Calu3 (cell line): ENCODE results near the gene SH3RF3. TPM values are rescaled to one million over a fixed set of nuclear protein-coding genes. Genes with fewer than 3 reads are reported as not detected.
A peak's percentile ranks its signal among the peaks of the same experiment; 100 is the strongest.

Source experiments
- BruUV-seq: library from RNA; stranded (reverse); fragments of 400-500 nt; replicated peaks from 2 replicates; lab custom pipeline; 2021; lab: Mats Ljungman, UMichigan
- CTCF ChIA-PET: fragments of 300-600 bp; sonication (Branson Sonifier 250); formaldehyde crosslinking; loops from one replicate; lab custom pipeline; 2022; ENCODE audit warnings: antibody characterized with exemption; lab: Charles Lee
- DNase-seq: peaks from one replicate; pipeline ENCODE4 v3.0.0; 2022
- H3K27ac Mint-ChIP-seq: one replicate; pipeline ENCODE4 v1.8.0; 2022; ENCODE audit warnings: mixed read lengths; ENCODE audit not compliant: unreplicated experiment
- H3K27me3 Mint-ChIP-seq: one replicate; pipeline ENCODE4 v1.8.0; 2022; ENCODE audit warnings: mixed read lengths; ENCODE audit not compliant: unreplicated experiment
- H3K36me3 Mint-ChIP-seq: one replicate; pipeline ENCODE4 v1.8.0; 2022; ENCODE audit warnings: mild to moderate bottlenecking, moderate library complexity, mixed read lengths; ENCODE audit not compliant: insufficient read depth, unreplicated experiment
- H3K4me1 Mint-ChIP-seq: one replicate; pipeline ENCODE4 v1.8.0; 2022; ENCODE audit warnings: mild to moderate bottlenecking, low read depth, mixed read lengths; ENCODE audit not compliant: unreplicated experiment
- H3K4me3 Mint-ChIP-seq: one replicate; pipeline ENCODE4 v1.8.0; 2022; ENCODE audit warnings: mild to moderate bottlenecking, low read depth, moderate library complexity, mixed read lengths; ENCODE audit not compliant: unreplicated experiment
- H3K9me3 Mint-ChIP-seq: one replicate; pipeline ENCODE4 v1.8.0; 2022; ENCODE audit warnings: low read depth, mixed read lengths; ENCODE audit not compliant: unreplicated experiment
- intact Hi-C: fragments of 100-400 bp; cut with micrococcal nuclease; formaldehyde crosslinking; loops from one replicate; pipeline ENCODE4 v1.10.0; 2022; ENCODE audit not compliant: unreplicated experiment
- total RNA-seq: library from RNA; stranded (reverse); gene quantifications from 2 replicates; pipeline ENCODE4 v1.2.3, GENCODE V29; 2022
- TF ChIP-seq, protein P1 (sequence below): fragments of 200-600 bp; IDR thresholded peaks from one replicate; pipeline ENCODE4 v1.8.0; 2022; ENCODE audit warnings: antibody characterized with exemption; ENCODE audit not compliant: unreplicated experiment

SH3RF3 gene
- total RNA-seq, 1 experiment from 2014 or later = 0.17 TPM

DNA sequence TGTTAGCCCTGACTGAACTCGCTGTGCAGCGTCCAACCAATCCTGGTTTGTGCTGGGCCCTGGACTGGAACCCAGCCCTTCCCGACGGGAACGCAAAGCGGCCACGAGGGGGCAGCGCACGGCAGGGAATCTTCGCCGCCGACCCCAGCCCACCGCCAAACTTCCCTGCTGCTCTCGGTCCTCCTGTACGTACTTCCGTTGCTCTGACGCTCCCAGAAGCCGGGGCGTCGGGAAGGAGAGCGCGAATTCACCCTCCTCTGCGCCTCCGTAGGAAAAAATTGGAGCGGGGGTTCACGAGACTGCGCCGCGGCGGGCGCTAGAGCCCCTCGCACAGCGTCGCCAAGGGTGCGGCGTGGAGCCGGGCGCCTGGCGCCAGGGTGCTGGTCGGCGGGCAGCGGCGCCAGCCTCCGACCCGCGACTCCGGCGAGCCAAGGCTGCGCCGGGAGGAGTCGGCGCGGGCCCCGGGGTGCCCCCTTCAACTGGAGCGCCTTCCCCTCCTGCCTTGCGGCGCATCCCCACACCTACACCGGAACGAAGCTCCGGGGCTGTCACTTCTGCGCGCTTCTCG lies 873 bp upstream of the SH3RF3 start:
- Mint-ChIP-seq H3K27me3 (peaks cover 44% of the 10 kb centered on the region), H3K4me3 (peak overlapping the region; percentile 69), H3K27ac (no peak overlapping the region), H3K4me1 (peaks cover 22% of the 10 kb centered on the region), H3K36me3 (peaks cover 24% of the 10 kb centered on the region), H3K9me3 (no peaks in the 10 kb centered on the region)
- intact Hi-C loops = loop anchor here (1.0 to 5.0 kb wide), 2 partner anchors 144 to 382 kb away; no protein-coding TSS in a partner anchor
- CTCF ChIA-PET = interaction anchor here (0.6 to 1.3 kb wide), 2 partner anchors 194 to 382 kb away, joined by 3 read pairs; no protein-coding TSS in a partner anchor
- BruUV-seq = no TSS peak
- TF ChIP-seq, protein P1, sequence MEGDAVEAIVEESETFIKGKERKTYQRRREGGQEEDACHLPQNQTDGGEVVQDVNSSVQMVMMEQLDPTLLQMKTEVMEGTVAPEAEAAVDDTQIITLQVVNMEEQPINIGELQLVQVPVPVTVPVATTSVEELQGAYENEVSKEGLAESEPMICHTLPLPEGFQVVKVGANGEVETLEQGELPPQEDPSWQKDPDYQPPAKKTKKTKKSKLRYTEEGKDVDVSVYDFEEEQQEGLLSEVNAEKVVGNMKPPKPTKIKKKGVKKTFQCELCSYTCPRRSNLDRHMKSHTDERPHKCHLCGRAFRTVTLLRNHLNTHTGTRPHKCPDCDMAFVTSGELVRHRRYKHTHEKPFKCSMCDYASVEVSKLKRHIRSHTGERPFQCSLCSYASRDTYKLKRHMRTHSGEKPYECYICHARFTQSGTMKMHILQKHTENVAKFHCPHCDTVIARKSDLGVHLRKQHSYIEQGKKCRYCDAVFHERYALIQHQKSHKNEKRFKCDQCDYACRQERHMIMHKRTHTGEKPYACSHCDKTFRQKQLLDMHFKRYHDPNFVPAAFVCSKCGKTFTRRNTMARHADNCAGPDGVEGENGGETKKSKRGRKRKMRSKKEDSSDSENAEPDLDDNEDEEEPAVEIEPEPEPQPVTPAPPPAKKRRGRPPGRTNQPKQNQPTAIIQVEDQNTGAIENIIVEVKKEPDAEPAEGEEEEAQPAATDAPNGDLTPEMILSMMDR = peak; percentile 74
- peak; percentile 85 for DNase-seq

DNA sequence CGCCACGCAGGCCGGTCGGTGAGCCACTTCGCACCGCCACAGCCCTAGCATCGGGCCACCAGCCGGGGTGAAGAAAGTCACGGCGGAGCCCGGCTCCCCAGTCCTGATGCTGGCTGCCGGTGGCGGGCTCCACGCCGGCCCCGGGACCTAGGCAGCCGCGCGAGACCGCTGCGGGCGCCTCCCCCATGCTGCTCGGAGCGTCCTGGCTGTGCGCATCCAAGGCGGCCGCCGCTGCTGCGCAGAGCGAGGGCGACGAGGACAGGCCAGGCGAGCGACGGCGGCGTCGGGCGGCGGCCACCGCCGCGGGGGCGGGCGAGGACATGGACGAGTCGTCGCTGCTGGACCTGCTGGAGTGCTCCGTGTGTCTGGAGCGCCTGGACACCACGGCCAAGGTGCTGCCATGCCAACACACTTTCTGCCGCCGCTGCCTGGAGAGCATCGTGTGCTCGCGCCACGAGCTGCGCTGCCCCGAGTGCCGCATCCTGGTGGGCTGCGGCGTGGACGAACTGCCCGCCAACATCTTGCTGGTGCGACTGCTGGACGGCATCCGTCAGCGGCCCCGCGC lies 433 bp downstream of the SH3RF3 start:
- CTCF ChIA-PET = interaction anchor here (1.1 to 1.3 kb wide), 2 partner anchors 10 to 193 kb away, joined by 3 to 4 read pairs; no protein-coding TSS in a partner anchor
- H3K36me3 Mint-ChIP-seq = peaks cover 24% of the 10 kb centered on the region
- no peak overlapping the region for H3K27ac Mint-ChIP-seq
- peaks cover 22% of the 10 kb centered on the region for H3K4me1 Mint-ChIP-seq
- H3K27me3 Mint-ChIP-seq = peaks cover 49% of the 10 kb centered on the region
- no peaks in the 10 kb centered on the region for H3K9me3 Mint-ChIP-seq
- BruUV-seq = no TSS peak
- intact Hi-C loops = loop anchor here (5.0 kb wide), 1 partner anchor 143 kb away; no protein-coding TSS in a partner anchor
- peak overlapping the region; percentile 69 for H3K4me3 Mint-ChIP-seq
- TF ChIP-seq, protein P1 = no peak
- DNase-seq = no peak

DNA sequence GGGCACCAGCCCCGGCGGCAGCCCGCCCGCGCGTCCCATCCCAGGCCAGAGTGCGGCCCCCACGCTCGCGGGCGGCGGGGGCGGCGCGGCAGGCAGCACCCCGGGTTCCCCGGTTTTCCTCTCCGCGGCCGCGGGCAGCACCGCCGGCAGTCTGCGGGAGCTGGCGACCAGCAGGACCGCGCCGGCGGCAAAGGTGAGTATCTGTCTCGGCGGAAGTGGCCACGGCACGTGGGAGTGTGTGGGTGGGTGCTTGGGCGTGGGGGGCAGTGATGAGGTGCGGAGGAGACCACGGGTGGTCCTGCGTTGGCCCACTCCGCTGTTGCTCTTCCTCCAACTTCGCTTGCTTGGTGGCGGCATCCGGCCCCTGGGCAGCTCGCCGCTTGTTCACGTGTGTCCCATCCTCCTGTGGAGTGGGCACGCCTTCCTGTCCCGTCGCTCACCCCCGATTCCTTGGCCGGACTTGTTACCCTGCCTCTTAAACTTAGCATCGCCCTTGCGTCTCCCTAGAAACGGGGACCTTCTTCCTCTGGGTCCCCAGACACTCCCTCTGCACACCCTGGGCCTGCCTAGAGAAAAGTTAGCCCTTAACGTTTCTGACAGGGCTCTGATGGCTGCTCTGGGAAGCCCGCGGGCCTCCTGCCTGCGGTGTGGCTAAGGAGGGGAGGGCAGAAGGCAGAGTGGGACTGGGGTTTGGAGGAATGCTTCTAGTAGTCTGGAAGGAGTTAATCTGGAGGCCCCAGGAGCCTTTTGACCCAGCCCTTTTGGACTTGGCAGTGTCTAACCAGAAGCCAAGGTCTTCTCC lies 1.1 kb downstream of the SH3RF3 start:
- TF ChIP-seq, protein P1 = no peak
- Mint-ChIP-seq H3K4me1 (peaks cover 20% of the 10 kb centered on the region), H3K9me3 (no peaks in the 10 kb centered on the region), H3K27ac (no peak overlapping the region), H3K4me3 (peak overlapping the region; percentile 59), H3K27me3 (peaks cover 56% of the 10 kb centered on the region), H3K36me3 (peaks cover 24% of the 10 kb centered on the region)
- no peak for DNase-seq
- intact Hi-C loops = loop anchor here (5.0 kb wide), 1 partner anchor 142 kb away; no protein-coding TSS in a partner anchor
- CTCF ChIA-PET = no interaction called here
- no TSS peak for BruUV-seq

DNA sequence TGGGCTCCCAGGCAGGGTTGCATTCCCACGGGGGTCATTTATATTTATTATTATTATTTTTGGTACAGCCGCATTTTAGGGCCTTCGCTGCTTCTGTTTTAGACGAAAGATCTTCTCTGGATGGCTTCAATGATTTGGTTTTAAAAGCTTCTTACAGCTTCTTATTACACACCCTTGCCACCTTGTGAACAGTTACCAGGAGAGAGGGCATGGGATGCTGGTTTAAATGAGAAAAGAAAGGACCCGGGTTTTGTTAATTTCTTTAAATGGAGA lies 1.7 kb downstream of the SH3RF3 start:
- H3K4me1 Mint-ChIP-seq = peaks cover 14% of the 10 kb centered on the region
- CTCF ChIA-PET = no interaction called here
- H3K27ac Mint-ChIP-seq = no peak overlapping the region
- peak overlapping the region; percentile 59 for H3K4me3 Mint-ChIP-seq
- H3K27me3 Mint-ChIP-seq = peaks cover 62% of the 10 kb centered on the region
- H3K9me3 Mint-ChIP-seq = no peaks in the 10 kb centered on the region
- intact Hi-C loops = no loop called here
- TF ChIP-seq, protein P1 = no peak
- no peak for DNase-seq
- no TSS peak for BruUV-seq
- peaks cover 19% of the 10 kb centered on the region for H3K36me3 Mint-ChIP-seq
